Muscle layer of colon (tissue), 2 donors: ENCODE results near the gene CRLF2.
"Not testable (repeated sequence)": the region's sequence is repeated elsewhere in the genome, so short reads cannot be mapped to it uniquely, and the experiment has no call there.

Experiments
- H3K27ac ChIP-seq: one replicate; pipeline ENCODE4 v1.7.0; 2013; ENCODE audit warnings: low read depth, mild to moderate bottlenecking, low read length, moderate library complexity
- H3K27me3 ChIP-seq, 2 donors: one replicate each; pipeline ENCODE4 v1.7.0; 2013; ENCODE audit warnings: low read length in 2 of 2, mild to moderate bottlenecking in 2 of 2; ENCODE audit not compliant: insufficient read depth in 2 of 2, control insufficient read depth in 1 of 2
- H3K36me3 ChIP-seq: one replicate; pipeline ENCODE4 v1.7.0; 2013; ENCODE audit warnings: mild to moderate bottlenecking, low read length; ENCODE audit not compliant: insufficient read depth
- H3K4me1 ChIP-seq: one replicate; pipeline ENCODE4 v1.7.0; 2013; ENCODE audit warnings: mild to moderate bottlenecking, low read length; ENCODE audit not compliant: insufficient read depth
- H3K4me3 ChIP-seq, 2 donors: one replicate each; pipeline ENCODE4 v1.7.0; 2013; ENCODE audit warnings: low read length in 2 of 2, low read depth in 1 of 2, mild to moderate bottlenecking in 1 of 2, moderate library complexity in 1 of 2
- H3K9ac ChIP-seq: one replicate; pipeline ENCODE4 v1.7.0; 2013; ENCODE audit warnings: low read length
- H3K9me3 ChIP-seq: one replicate; pipeline ENCODE4 v1.7.0; 2013; ENCODE audit warnings: mild to moderate bottlenecking, low read length
- donor health status: abdominal sarcoma.
- donor health status: Adenocarcinoma of cecum.

Gene CRLF2

GRCh38 chrX:1231850-1232465 lies 19.5 kb upstream of the CRLF2 start:
- Histone ChIP-seq H3K4me3 (no peak overlapping the region), H3K9me3 (no peaks in the 10 kb centered on the region), H3K27me3 (no peaks in the 10 kb centered on the region), H3K27ac (no peak overlapping the region), H3K9ac (no peak overlapping the region), H3K4me1 (no peaks in the 10 kb centered on the region), H3K36me3 (no peaks in the 10 kb centered on the region)

- not testable (repeated sequence) for H3K27me3 ChIP-seq, H3K4me1 ChIP-seq, H3K4me3 ChIP-seq, H3K36me3 ChIP-seq, H3K27ac ChIP-seq, H3K9ac ChIP-seq, H3K9me3 ChIP-seq
These were observed 15.7 kb upstream of the CRLF2 start for GRCh38 chrX:1228101-1228500.

- no peak overlapping the region for H3K9ac ChIP-seq
- no peaks in the 10 kb centered on the region for H3K27me3 ChIP-seq
- no peaks in the 10 kb centered on the region for H3K4me1 ChIP-seq
- H3K36me3 ChIP-seq, result no peaks in the 10 kb centered on the region
- H3K4me3 ChIP-seq, result no peak overlapping the region
- H3K9me3 ChIP-seq, result no peaks in the 10 kb centered on the region
- H3K27ac ChIP-seq, result no peak overlapping the region
These were observed 13.8 kb upstream of the CRLF2 start for GRCh38 chrX:1226249-1226648.

- Histone ChIP-seq H3K4me3 (no peak overlapping the region), H3K27me3 (no peaks in the 10 kb centered on the region), H3K4me1 (no peaks in the 10 kb centered on the region), H3K9me3 (no peaks in the 10 kb centered on the region), H3K27ac (no peak overlapping the region), H3K9ac (no peak overlapping the region), H3K36me3 (no peaks in the 10 kb centered on the region)
These were observed 12.5 kb upstream of the CRLF2 start for GRCh38 chrX:1224954-1225353.

GRCh38 chrX:1223242-1223600 lies 10.8 kb upstream of the CRLF2 start:
- no peak overlapping the region for H3K4me3 ChIP-seq
- H3K36me3 ChIP-seq, result no peaks in the 10 kb centered on the region
- H3K9me3 ChIP-seq, result no peaks in the 10 kb centered on the region
- H3K4me1 ChIP-seq, result no peaks in the 10 kb centered on the region
- H3K27ac ChIP-seq, result no peak overlapping the region
- H3K9ac ChIP-seq, result no peak overlapping the region
- no peaks in the 10 kb centered on the region for H3K27me3 ChIP-seq

- Histone ChIP-seq H3K9ac (no peak overlapping the region), H3K27ac (no peak overlapping the region), H3K9me3 (no peaks in the 10 kb centered on the region), H3K4me3 (no peak overlapping the region), H3K36me3 (no peaks in the 10 kb centered on the region), H3K4me1 (no peaks in the 10 kb centered on the region), H3K27me3 (no peaks in the 10 kb centered on the region)
These were observed 10.2 kb upstream of the CRLF2 start for GRCh38 chrX:1222531-1223241.

- H3K36me3 ChIP-seq, result no peaks in the 10 kb centered on the region
- H3K9me3 ChIP-seq, result no peaks in the 10 kb centered on the region
- H3K27me3 ChIP-seq, result no peaks in the 10 kb centered on the region
- no peak overlapping the region for H3K9ac ChIP-seq
- no peaks in the 10 kb centered on the region for H3K4me1 ChIP-seq
- no peak overlapping the region for H3K27ac ChIP-seq
- H3K4me3 ChIP-seq, result no peak overlapping the region
These were observed 8.9 kb upstream of the CRLF2 start for GRCh38 chrX:1221296-1221845.

DNA sequence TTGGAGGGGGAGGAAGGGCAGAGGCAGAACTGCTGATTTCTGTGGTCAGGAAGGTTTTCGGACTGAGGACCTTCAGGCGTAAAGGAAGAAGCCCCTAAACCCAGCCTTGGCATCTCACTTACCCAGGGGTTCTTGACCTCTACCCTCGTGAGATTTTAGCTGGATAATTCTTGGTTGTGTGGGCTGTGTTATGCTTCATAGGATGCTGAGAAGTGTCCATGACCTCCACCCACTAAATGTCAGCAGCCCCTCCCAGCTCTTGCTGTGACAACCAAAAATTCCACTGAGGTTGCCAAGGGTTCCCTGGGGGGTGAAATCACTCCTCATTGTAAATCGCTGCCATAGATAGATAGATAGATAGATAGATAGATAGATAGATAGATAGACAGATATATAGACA lies 5.8 kb upstream of the CRLF2 start:
- Histone ChIP-seq H3K27ac (no peak overlapping the region), H3K9me3 (no peaks in the 10 kb centered on the region), H3K27me3 (no peaks in the 10 kb centered on the region), H3K4me1 (no peaks in the 10 kb centered on the region), H3K9ac (no peak overlapping the region), H3K4me3 (no peak overlapping the region), H3K36me3 (no peaks in the 10 kb centered on the region)

DNA sequence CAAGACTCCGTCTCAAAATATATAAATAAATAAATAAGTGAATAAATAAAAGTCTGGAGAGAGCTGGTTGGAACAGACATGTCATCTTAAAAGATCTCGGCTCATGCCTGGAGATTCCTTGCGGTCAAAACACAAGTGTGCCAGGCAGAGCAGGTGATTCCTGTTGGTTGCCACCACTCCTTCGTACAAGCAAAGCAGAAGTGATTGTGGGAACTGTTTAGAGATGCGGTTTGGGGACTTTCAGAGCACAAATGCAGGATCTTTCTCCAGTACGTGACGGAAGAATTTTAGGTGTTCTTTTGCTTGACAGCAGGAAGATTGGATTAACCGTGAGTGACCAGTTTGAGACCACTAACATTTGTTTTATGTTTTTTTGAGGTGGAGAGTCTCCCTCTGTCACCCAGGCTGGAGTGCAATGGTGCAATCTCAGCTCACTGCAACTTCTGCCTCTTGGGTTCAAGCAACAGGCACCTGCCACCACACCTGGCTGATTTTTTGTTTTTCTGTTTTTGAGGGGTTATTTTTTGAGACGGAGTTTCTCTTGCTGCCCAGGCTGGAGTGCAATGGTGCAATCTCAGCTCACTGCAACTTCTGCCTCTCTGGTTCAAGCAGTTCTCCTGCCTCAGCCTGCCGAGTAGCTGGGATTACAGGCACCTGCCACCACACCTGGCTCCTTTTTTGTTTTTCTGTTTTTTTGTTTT lies 2.8 kb upstream of the CRLF2 start:
- Histone ChIP-seq H3K9me3 (no peaks in the 10 kb centered on the region), H3K9ac (no peak overlapping the region), H3K4me3 (no peak overlapping the region), H3K36me3 (no peaks in the 10 kb centered on the region), H3K4me1 (no peaks in the 10 kb centered on the region), H3K27ac (no peak overlapping the region), H3K27me3 (no peaks in the 10 kb centered on the region)

DNA sequence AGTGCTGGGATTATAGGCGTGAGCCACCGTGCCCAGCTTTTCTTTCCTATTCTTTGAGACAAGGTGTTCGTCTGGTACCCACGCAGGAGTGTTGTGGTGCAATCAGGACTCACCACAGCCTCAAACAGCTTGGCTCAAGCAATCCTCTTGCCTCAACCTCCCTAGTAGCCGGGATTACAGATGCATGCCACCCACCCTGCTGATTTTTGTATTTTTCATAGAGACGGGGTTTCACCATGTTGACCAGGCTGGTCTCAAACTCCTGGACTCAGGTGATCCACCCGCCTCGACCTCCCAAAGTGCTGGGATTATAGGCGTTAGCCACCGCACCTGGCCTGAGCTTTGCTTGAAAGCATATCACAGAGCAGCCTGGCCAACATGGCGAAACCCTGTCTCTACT lies 1.5 kb upstream of the CRLF2 start:
- no peak overlapping the region for H3K27ac ChIP-seq
- no peaks in the 10 kb centered on the region for H3K27me3 ChIP-seq
- no peak overlapping the region for H3K4me3 ChIP-seq
- H3K4me1 ChIP-seq, result no peaks in the 10 kb centered on the region
- H3K36me3 ChIP-seq, result no peaks in the 10 kb centered on the region
- H3K9ac ChIP-seq, result no peak overlapping the region
- no peaks in the 10 kb centered on the region for H3K9me3 ChIP-seq

DNA sequence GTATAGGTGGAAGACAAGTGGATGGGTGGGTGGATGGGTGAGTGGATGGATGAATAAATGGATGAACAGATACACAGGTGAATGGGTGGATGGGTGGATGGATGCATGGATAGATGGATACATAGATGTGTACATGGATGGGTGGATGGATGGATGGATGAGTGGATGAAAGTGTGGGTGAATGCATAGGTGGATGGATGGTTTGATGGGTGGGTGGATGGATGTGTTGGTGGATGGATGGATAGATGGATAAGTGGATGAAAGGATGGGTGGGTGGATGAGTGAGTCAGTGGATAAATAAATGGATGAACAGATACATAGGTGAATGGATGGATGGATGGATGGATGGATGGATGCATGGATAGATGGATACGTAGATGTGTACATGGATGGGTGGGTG lies 1.6 kb downstream of the CRLF2 start:
- Histone ChIP-seq H3K9ac (no peak overlapping the region), H3K4me1 (no peaks in the 10 kb centered on the region), H3K36me3 (no peaks in the 10 kb centered on the region), H3K27me3 (no peaks in the 10 kb centered on the region), H3K27ac (no peak overlapping the region), H3K4me3 (no peak overlapping the region), H3K9me3 (no peaks in the 10 kb centered on the region)
